ENCODE results near the gene SCN2A. TPM values are rescaled to one million over a fixed set of nuclear protein-coding genes. Genes with fewer than 3 reads are reported as not detected.
A peak's percentile ranks its signal among the peaks of the same experiment; 100 is the strongest.

The SCN2A gene
- total RNA-seq, 1 experiment from 2014 or later, result 0.39 TPM

- TF ChIP-seq E2F1 (CRISPR knock-in tag; IDR thresholded peaks at IDR 0.05) (no peak), ZNF232 (CRISPR knock-in tag; IDR thresholded peaks at IDR 0.05) (no peak), FOXK1 (CRISPR knock-in tag; IDR thresholded peaks at IDR 0.05) (no peak), NR2C2 (CRISPR knock-in tag; IDR thresholded peaks at IDR 0.05) (no peak), OVOL2 (CRISPR knock-in tag; IDR thresholded peaks at IDR 0.05; ENCODE audit: borderline replicate concordance) (no peak)
Measured at GRCh38 chr2:165202239-165202638, 37.0 kb upstream of the SCN2A start (continued).

- ATAC-seq, result peak; percentile 86
- H3K27me3 Mint-ChIP-seq (ENCODE audit: low read depth), result no peaks in the 10 kb centered on the region
- no peak within 1 kb of the TSS for H3K4me3 Mint-ChIP-seq
- ChIA-PET CTCF (interaction anchor here (0.6 to 5.2 kb wide), 41 partner anchors 9 to 671 kb away, joined by 3 to 82 read pairs (median 4); partner anchors contain the start of gene SCN2A), POLR2A (interaction anchor here (0.6 kb wide), 1 partner anchor 1847 kb away, joined by 4 read pairs; no protein-coding TSS in a partner anchor)
- peaks cover 4% of the 10 kb centered on the region for H3K9me3 Mint-ChIP-seq
- H3K27ac Mint-ChIP-seq, result no peak within 1 kb of the TSS
- DNase-seq (ENCODE audit: low spot score), result peak; percentile 17
- H3K36me3 Mint-ChIP-seq, result no peaks in the 10 kb centered on the region
- no peak for TF ChIP-seq ESRRA (CRISPR knock-in tag; IDR thresholded peaks at IDR 0.05; ENCODE audit: borderline replicate concordance)
- peak; percentile 48 for TF ChIP-seq CTCF (IDR thresholded peaks at IDR 0.05)
- peaks cover 4% of the 10 kb centered on the region for H3K4me1 Mint-ChIP-seq
Measured at GRCh38 chr2:165203689-165204559, 35.3 kb upstream of the SCN2A start, which contains the start of gene SCN3A. Gene SCN3A (minus strand): TSS chr2:165204050. CDS start chr2:165176394, 27,656 bp downstream.

- no peak overlapping the region for H3K27ac Mint-ChIP-seq
- H3K4me1 Mint-ChIP-seq, result peaks cover 12% of the 10 kb centered on the region
- no peak overlapping the region for H3K4me3 Mint-ChIP-seq
- no peak for DNase-seq (ENCODE audit: low spot score)
- ChIA-PET CTCF (interaction anchor here (5.2 kb wide), 1 partner anchor 190 kb away, joined by 82 read pairs; no protein-coding TSS in a partner anchor), POLR2A (no interaction called here)
- TF ChIP-seq AR (CRISPR knock-in tag; IDR thresholded peaks at IDR 0.05) (no peak), E2F5 (CRISPR knock-in tag; IDR thresholded peaks at IDR 0.05) (no peak), ESRRA (CRISPR knock-in tag; IDR thresholded peaks at IDR 0.05; ENCODE audit: borderline replicate concordance) (no peak), ZNF121 (CRISPR knock-in tag; IDR thresholded peaks at IDR 0.05) (no peak), OVOL2 (CRISPR knock-in tag; IDR thresholded peaks at IDR 0.05; ENCODE audit: borderline replicate concordance) (no peak), STAT6 (CRISPR knock-in tag; conservative IDR thresholded peaks at IDR 0.05; ENCODE audit: low read depth) (no peak), SMAD4 (CRISPR knock-in tag; IDR thresholded peaks at IDR 0.05) (no peak), RORB (CRISPR knock-in tag; IDR thresholded peaks at IDR 0.05) (no peak), USF1 (CRISPR knock-in tag; IDR thresholded peaks at IDR 0.05) (no peak), ZNF416 (CRISPR knock-in tag; IDR thresholded peaks at IDR 0.05) (no peak)
- ATAC-seq, result no peak
- no peaks in the 10 kb centered on the region for H3K36me3 Mint-ChIP-seq
- peaks cover 4% of the 10 kb centered on the region for H3K9me3 Mint-ChIP-seq
- H3K27me3 Mint-ChIP-seq (ENCODE audit: low read depth), result no peaks in the 10 kb centered on the region
Measured at GRCh38 chr2:165205865-165206264, 33.3 kb upstream of the SCN2A start.

Data from WTC11 (cell line).